HepG2 (cell line): ENCODE measurements around the gene TGFBR1. TPM values are rescaled to one million over a fixed set of nuclear protein-coding genes. Genes with fewer than 3 reads are reported as not detected.

Experiments
- ATF7 ChIP-seq, 2 experiments: fragments of 450-650 bp in 1 of 2; sonication (generic) in 1 of 2; formaldehyde crosslinking in 1 of 2; IDR thresholded peaks; 2 replicates each; pipeline versions ENCODE4 v1.4.0 to v1.6.1; 2016 to 2020; ENCODE audit warnings: antibody characterized with exemption in 1 of 2, mild to moderate bottlenecking in 1 of 2, missing genetic modification reagents in 1 of 2
- CEBPB ChIP-seq: IDR thresholded peaks from 2 replicates; pipeline ENCODE4 v1.6.1; 2011; ENCODE audit warnings: low read depth, low read length, improper control_type of control experiment, borderline replicate concordance
- CEBPZ ChIP-seq: IDR thresholded peaks from 2 replicates; pipeline ENCODE4 v1.6.1; 2012; ENCODE audit warnings: low read length, improper control_type of control experiment
- HDAC1 ChIP-seq: sonication (generic); formaldehyde crosslinking; IDR thresholded peaks from 2 replicates; pipeline ENCODE4 v1.5.1; 2020; ENCODE audit warnings: mild to moderate bottlenecking, missing genetic modification reagents
- HNRNPH1 ChIP-seq: fragments of 200-400 bp; formaldehyde crosslinking; optimal IDR thresholded peaks from 2 replicates; pipeline ENCODE3; 2017; ENCODE audit warnings: mild to moderate bottlenecking, low read depth, low read length
- JARID2 ChIP-seq: sonication (generic); formaldehyde crosslinking; IDR thresholded peaks from 2 replicates; pipeline ENCODE4 v1.8.1; 2023; ENCODE audit warnings: missing genetic modification reagents, inconsistent platforms; ENCODE audit not compliant: insufficient replicate concordance
- KDM6A ChIP-seq: IDR thresholded peaks from 2 replicates; pipeline ENCODE4 v1.6.1; 2016; ENCODE audit warnings: low read depth
- KLF6 ChIP-seq: IDR thresholded peaks from 2 replicates; pipeline ENCODE4 v1.8.0; 2016; ENCODE audit warnings: missing biosample characterization, missing genetic modification reagents
- PBX3 ChIP-seq: sonication (generic); formaldehyde crosslinking; IDR thresholded peaks from 2 replicates; pipeline ENCODE4 v1.8.1; 2023; ENCODE audit warnings: missing genetic modification reagents, inconsistent platforms, borderline replicate concordance
- RAD21 ChIP-seq: fragments of 450-650 bp; formaldehyde crosslinking; IDR thresholded peaks from 2 replicates; pipeline ENCODE4 v1.5.0; 2020; ENCODE audit warnings: mild to moderate bottlenecking
- ZNF225 ChIP-seq: sonication (generic); formaldehyde crosslinking; IDR thresholded peaks from 2 replicates; pipeline ENCODE4 v1.4.0; 2020; ENCODE audit warnings: mild to moderate bottlenecking, missing genetic modification reagents
- ZNF253 ChIP-seq: sonication (generic); formaldehyde crosslinking; IDR thresholded peaks from 2 replicates; pipeline ENCODE4 v1.8.0; 2022; ENCODE audit warnings: mild to moderate bottlenecking, missing genetic modification reagents, borderline replicate concordance
- ZNF431 ChIP-seq: sonication (generic); formaldehyde crosslinking; IDR thresholded peaks from 2 replicates; pipeline ENCODE4 v1.9.0; 2022; ENCODE audit warnings: missing genetic modification reagents, low read depth, mild to moderate bottlenecking, borderline replicate concordance
- ZNF552 ChIP-seq: sonication (generic); formaldehyde crosslinking; IDR thresholded peaks from 2 replicates; pipeline ENCODE4 v1.9.0; 2022; ENCODE audit warnings: missing genetic modification reagents, mild to moderate bottlenecking, borderline replicate concordance
- ZNF572 ChIP-seq: sonication (generic); formaldehyde crosslinking; IDR thresholded peaks from 2 replicates; pipeline ENCODE4 v1.5.1; 2020; ENCODE audit warnings: mild to moderate bottlenecking, missing genetic modification reagents
- ZNF720 ChIP-seq: sonication (generic); formaldehyde crosslinking; IDR thresholded peaks from 2 replicates; pipeline ENCODE4 v1.4.0; 2020; ENCODE audit warnings: missing genetic modification reagents
- ZNF781 ChIP-seq: sonication (generic); formaldehyde crosslinking; IDR thresholded peaks from 2 replicates; pipeline ENCODE4 v1.5.1; 2020; ENCODE audit warnings: borderline replicate concordance, mild to moderate bottlenecking, missing genetic modification reagents; ENCODE audit errors: not compliant biosample characterization
- polyA plus RNA-seq, 8 experiments: library from polyadenylated mRNA; depleted of rRNA in 3 of 8; stranded (reverse) in 7 of 8; unstranded in 1 of 8; fragments of >200 nt; fragmentation: Illumina TruSeq in 4 of 8; extraction: Trizol in 4 of 8; gene quantifications; 2 replicates each; pipeline versions ENCODE4 v1.2.1 to v1.2.3, GENCODE V29; 2011 to 2016; ENCODE audit warnings: low read depth in 4 of 8, missing spikeins in 1 of 8, mixed read lengths in 1 of 8; ENCODE audit not compliant: insufficient read depth in 1 of 8
- total RNA-seq, 5 experiments: library from RNA; depleted of rRNA; stranded (reverse); fragments of >200 nt; fragmentation: Illumina TruSeq; extraction: Trizol; gene quantifications; 2 replicates each; pipeline ENCODE4 v1.2.3, GENCODE V29; 2016; ENCODE audit warnings: low read depth in 1 of 5
- TF ChIP-seq, protein P1 (sequence below): fragments of 450-650 bp; IDR thresholded peaks from 2 replicates; pipeline ENCODE4 v1.6.1; 2017
- TF ChIP-seq, protein P2 (sequence below): sonication (generic); formaldehyde crosslinking; IDR thresholded peaks from 2 replicates; pipeline ENCODE4 v1.4.0; 2020; ENCODE audit warnings: mild to moderate bottlenecking, missing genetic modification reagents
- TF ChIP-seq, protein P3 (sequence below): sonication (generic); formaldehyde crosslinking; IDR thresholded peaks from 2 replicates; pipeline ENCODE4 v1.4.0; 2020; ENCODE audit warnings: mild to moderate bottlenecking, missing genetic modification reagents

The TGFBR1 gene
- total and polyA plus RNA-seq, 2 of the 13 experiments (the other 11 are each of a cell fraction or from before 2014, with no cell fraction given): 16.8 to 23.9 TPM

DNA sequence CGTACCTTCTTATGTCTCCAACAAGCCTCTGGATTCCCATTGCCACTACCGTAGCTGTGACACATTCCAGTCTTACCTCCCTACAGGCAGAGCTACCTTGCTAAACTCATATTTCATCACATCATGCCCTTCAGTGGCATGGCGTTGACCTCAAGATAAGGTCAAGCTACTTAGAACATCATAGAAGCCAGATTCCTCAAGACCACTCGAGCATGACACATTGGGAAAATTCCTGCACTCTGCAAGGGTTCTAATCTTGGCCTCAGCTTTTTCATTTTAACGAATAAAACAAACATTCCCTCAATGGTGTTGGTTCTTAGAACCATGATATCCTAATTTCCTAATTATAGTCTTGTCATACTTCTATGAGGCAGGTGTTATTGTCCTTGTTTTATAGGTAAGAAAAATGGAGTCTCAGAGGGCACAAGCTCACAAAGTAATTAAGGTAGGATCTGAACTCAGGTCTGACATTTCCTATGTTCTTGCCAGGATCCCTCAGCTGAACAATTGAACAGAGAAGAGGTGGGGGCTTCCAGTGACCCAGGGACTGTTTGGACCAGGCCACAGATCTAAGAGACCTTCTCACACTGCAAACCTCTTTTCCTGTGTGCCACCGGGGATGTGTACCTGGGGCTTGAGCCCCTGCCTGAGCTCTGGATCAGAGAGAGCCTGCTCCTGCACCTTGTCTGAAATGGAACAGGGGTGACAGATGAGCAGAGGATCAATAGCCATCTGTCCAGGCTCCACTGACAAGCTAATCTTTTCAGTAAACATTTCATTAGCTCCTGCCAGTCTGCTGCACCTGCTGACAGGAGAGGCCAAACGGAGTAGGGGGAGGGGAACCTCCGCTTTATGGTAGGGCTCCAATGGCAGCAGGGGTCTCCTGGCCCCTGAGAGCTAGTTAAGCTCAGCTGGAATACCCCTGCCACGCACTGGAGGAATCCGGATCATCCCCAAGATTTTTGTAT, 67.5 kb downstream of the TGFBR1 start (continued):
- TF ChIP-seq ZNF781 (CRISPR knock-in tag) (no peak), RAD21 (no peak; the same call in 1 of the 2 replicates), ZNF253 (CRISPR knock-in tag) (no peak), HNRNPH1 (no peak), KDM6A (CRISPR knock-in tag) (peak; percentile 69), JARID2 (CRISPR knock-in tag) (peak; percentile 45), CEBPB (peak; percentile 66; the same call in 1 of the 2 replicates), ZNF225 (CRISPR knock-in tag) (no peak), PBX3 (CRISPR knock-in tag) (no peak), ZNF552 (CRISPR knock-in tag) (no peak), ZNF572 (no peak), KLF6 (CRISPR knock-in tag) (no peak), CEBPZ (no peak), ATF7 (IDR thresholded peaks at IDR 0.05) (no peak), ATF7 (CRISPR knock-in tag; IDR thresholded peaks at IDR 0.05) (no peak), HDAC1 (peak; percentile 80), ZNF431 (no peak), ZNF720 (CRISPR knock-in tag) (no peak)
- TF ChIP-seq, protein P1, sequence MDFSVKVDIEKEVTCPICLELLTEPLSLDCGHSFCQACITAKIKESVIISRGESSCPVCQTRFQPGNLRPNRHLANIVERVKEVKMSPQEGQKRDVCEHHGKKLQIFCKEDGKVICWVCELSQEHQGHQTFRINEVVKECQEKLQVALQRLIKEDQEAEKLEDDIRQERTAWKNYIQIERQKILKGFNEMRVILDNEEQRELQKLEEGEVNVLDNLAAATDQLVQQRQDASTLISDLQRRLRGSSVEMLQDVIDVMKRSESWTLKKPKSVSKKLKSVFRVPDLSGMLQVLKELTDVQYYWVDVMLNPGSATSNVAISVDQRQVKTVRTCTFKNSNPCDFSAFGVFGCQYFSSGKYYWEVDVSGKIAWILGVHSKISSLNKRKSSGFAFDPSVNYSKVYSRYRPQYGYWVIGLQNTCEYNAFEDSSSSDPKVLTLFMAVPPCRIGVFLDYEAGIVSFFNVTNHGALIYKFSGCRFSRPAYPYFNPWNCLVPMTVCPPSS: no peak
- TF ChIP-seq, protein P2, sequence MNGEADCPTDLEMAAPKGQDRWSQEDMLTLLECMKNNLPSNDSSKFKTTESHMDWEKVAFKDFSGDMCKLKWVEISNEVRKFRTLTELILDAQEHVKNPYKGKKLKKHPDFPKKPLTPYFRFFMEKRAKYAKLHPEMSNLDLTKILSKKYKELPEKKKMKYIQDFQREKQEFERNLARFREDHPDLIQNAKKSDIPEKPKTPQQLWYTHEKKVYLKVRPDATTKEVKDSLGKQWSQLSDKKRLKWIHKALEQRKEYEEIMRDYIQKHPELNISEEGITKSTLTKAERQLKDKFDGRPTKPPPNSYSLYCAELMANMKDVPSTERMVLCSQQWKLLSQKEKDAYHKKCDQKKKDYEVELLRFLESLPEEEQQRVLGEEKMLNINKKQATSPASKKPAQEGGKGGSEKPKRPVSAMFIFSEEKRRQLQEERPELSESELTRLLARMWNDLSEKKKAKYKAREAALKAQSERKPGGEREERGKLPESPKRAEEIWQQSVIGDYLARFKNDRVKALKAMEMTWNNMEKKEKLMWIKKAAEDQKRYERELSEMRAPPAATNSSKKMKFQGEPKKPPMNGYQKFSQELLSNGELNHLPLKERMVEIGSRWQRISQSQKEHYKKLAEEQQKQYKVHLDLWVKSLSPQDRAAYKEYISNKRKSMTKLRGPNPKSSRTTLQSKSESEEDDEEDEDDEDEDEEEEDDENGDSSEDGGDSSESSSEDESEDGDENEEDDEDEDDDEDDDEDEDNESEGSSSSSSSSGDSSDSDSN (CRISPR knock-in tag): peak; percentile 41; the same call in 1 of the 2 replicates
- TF ChIP-seq, protein P3, sequence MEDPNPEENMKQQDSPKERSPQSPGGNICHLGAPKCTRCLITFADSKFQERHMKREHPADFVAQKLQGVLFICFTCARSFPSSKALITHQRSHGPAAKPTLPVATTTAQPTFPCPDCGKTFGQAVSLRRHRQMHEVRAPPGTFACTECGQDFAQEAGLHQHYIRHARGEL: no peak
